Fibroblast of lung (primary cell): Measurements from ENCODE around the gene MFSD2A. TPM values are rescaled to one million over a fixed set of nuclear protein-coding genes. Genes with fewer than 3 reads are reported as not detected.

Experiments used
- DNase-seq, 2 donors: peaks; one replicate each; pipeline versions ENCODE4 v3.0.0 to v3.0.0-alpha.2; 2010; ENCODE audit warnings: low read depth in 2 of 2
- H2AFZ ChIP-seq: 2 replicates; pipeline ENCODE4 v1.5.1; 2012; ENCODE audit warnings: low read length, control low read depth, inconsistent platforms
- H3K27ac ChIP-seq: 2 replicates; pipeline ENCODE4 v1.5.1; 2011; ENCODE audit warnings: low read length, control low read depth; ENCODE audit not compliant: insufficient read depth
- H3K27me3 ChIP-seq: 2 replicates; pipeline ENCODE4 v1.5.1; 2011; ENCODE audit warnings: mild to moderate bottlenecking, low read length; ENCODE audit not compliant: control insufficient read depth, insufficient read depth
- H3K36me3 ChIP-seq: 2 replicates; pipeline ENCODE4 v1.5.1; 2011; ENCODE audit warnings: low read length; ENCODE audit not compliant: control insufficient read depth, insufficient read depth
- H3K4me1 ChIP-seq: 2 replicates; pipeline ENCODE4 v1.5.1; 2011; ENCODE audit warnings: low read length; ENCODE audit not compliant: control insufficient read depth, insufficient read depth; ENCODE audit errors: extremely low read depth
- H3K4me2 ChIP-seq: 2 replicates; pipeline ENCODE4 v1.5.1; 2011; ENCODE audit warnings: low read length, control low read depth; ENCODE audit not compliant: insufficient read depth; ENCODE audit errors: extremely low read depth
- H3K4me3 ChIP-seq, 4 experiments: fragments of 200-600 bp in 1 of 4; sonication (generic) in 1 of 4; replicated peaks in 1 of 4; 2 replicates each; pipeline ENCODE4 v1.5.1; 2011 to 2016; ENCODE audit warnings: low read length in 4 of 4, low read depth in 3 of 4, mild to moderate bottlenecking in 3 of 4, control low read depth in 2 of 4, inconsistent platforms in 1 of 4, mixed read lengths in 1 of 4; ENCODE audit not compliant: insufficient read depth in 1 of 4; ENCODE audit errors: control extremely low read depth in 1 of 4
- H3K79me2 ChIP-seq: 2 replicates; pipeline ENCODE4 v1.5.1; 2012; ENCODE audit warnings: mild to moderate bottlenecking, low read length, inconsistent platforms; ENCODE audit not compliant: control insufficient read depth, insufficient read depth
- H3K9ac ChIP-seq: 2 replicates; pipeline ENCODE4 v1.5.1; 2011; ENCODE audit warnings: mild to moderate bottlenecking, low read length, control low read depth; ENCODE audit not compliant: insufficient read depth
- H3K9me3 ChIP-seq: 2 replicates; pipeline ENCODE4 v1.5.1; 2012; ENCODE audit warnings: low read depth, low read length; ENCODE audit not compliant: control insufficient read depth, insufficient read depth
- H4K20me1 ChIP-seq: 2 replicates; pipeline ENCODE4 v1.5.1; 2011; ENCODE audit warnings: low read length; ENCODE audit not compliant: control insufficient read depth, insufficient read depth; ENCODE audit errors: extremely low read depth
- CTCF ChIP-seq, 2 donors: IDR thresholded peaks in 1 of 2; conservative IDR thresholded peaks in 1 of 2; 1 replicate in 1 of 2; 2 replicates in 1 of 2; pipeline ENCODE4 v1.5.1; 2011 to 2012; ENCODE audit warnings: low read length in 2 of 2, control low read depth in 1 of 2, inconsistent platforms in 1 of 2, low read depth in 1 of 2, mild to moderate bottlenecking in 1 of 2
- EZH2 ChIP-seq: IDR thresholded peaks from 2 replicates; pipeline ENCODE4 v1.5.1; 2012; ENCODE audit warnings: low read length, control low read depth, mild to moderate bottlenecking; ENCODE audit errors: missing control alignments
- polyA plus RNA-seq, 2 donors: library from polyadenylated mRNA; depleted of rRNA in 1 of 2; stranded (reverse) in 1 of 2; unstranded in 1 of 2; fragments of >200 nt; gene quantifications; 2 replicates each; pipeline ENCODE4 v1.2.1, GENCODE V29; 2011 to 2012; ENCODE audit warnings: missing spikeins in 1 of 2
- total RNA-seq: library from RNA; depleted of rRNA; stranded (reverse); fragments of >200 nt; gene quantifications from 2 replicates; pipeline ENCODE4 v1.2.1, GENCODE V29; 2014

Gene MFSD2A
- total and polyA plus RNA-seq, 2 donors (not counting 1 experiment from before 2014, with no cell fraction given) = 0.90 to 1.2 TPM

- Histone ChIP-seq H3K79me2 (no peaks in the 10 kb centered on the region), H2AFZ (no peak overlapping the region), H3K27me3 (no peaks in the 10 kb centered on the region), H3K4me1 (peaks cover 2% of the 10 kb centered on the region), H3K4me2 (no peak overlapping the region), H4K20me1 (no peaks in the 10 kb centered on the region), H3K9ac (no peak overlapping the region), H3K27ac (no peak overlapping the region), H3K9me3 (no peaks in the 10 kb centered on the region), H3K4me3 (peak overlapping the region in 1 of 4 experiments; percentile 10), H3K36me3 (no peaks in the 10 kb centered on the region)
- TF ChIP-seq EZH2 (no peak), CTCF (conservative IDR thresholded peaks at IDR 0.05 in 1 of 2, IDR thresholded peaks at IDR 0.05 in 1 of 2; ENCODE audit: low read depth in 1 of 2, low read length in 2 of 2) (no peak)
- peak; percentile 76 to 99 for DNase-seq
Measured at GRCh38 chr1:39933956-39934941, 20.7 kb upstream of the MFSD2A start.

- Histone ChIP-seq H3K36me3 (no peaks in the 10 kb centered on the region), H3K27me3 (no peaks in the 10 kb centered on the region), H3K79me2 (no peaks in the 10 kb centered on the region), H3K9ac (no peak overlapping the region), H3K4me2 (no peak overlapping the region), H3K9me3 (no peaks in the 10 kb centered on the region), H3K27ac (no peak overlapping the region), H4K20me1 (no peaks in the 10 kb centered on the region), H3K4me3 (no peak overlapping the region), H2AFZ (no peak overlapping the region), H3K4me1 (peaks cover 2% of the 10 kb centered on the region)
- TF ChIP-seq EZH2 = no peak
- TF ChIP-seq CTCF (conservative IDR thresholded peaks at IDR 0.05 in 1 of 2, IDR thresholded peaks at IDR 0.05 in 1 of 2; ENCODE audit: low read depth in 1 of 2, low read length in 2 of 2) = no peak
- DNase-seq = no peak
Measured at GRCh38 chr1:39936724-39937491, 18.0 kb upstream of the MFSD2A start.

GRCh38 chr1:39938856-39939255 lies 16.1 kb upstream of the MFSD2A start:
- no peak overlapping the region for H3K4me3 ChIP-seq
- H3K4me2 ChIP-seq = no peak overlapping the region
- peaks cover 2% of the 10 kb centered on the region for H3K4me1 ChIP-seq
- no peak overlapping the region for H3K27ac ChIP-seq
- H3K79me2 ChIP-seq = no peaks in the 10 kb centered on the region
- no peak for TF ChIP-seq EZH2
- no peaks in the 10 kb centered on the region for H3K9me3 ChIP-seq
- peaks cover 9% of the 10 kb centered on the region for H3K27me3 ChIP-seq
- H4K20me1 ChIP-seq = no peaks in the 10 kb centered on the region
- no peak overlapping the region for H3K9ac ChIP-seq
- H2AFZ ChIP-seq = no peak overlapping the region
- H3K36me3 ChIP-seq = no peaks in the 10 kb centered on the region
- no peak for DNase-seq
